Ovary (tissue), 3 donors: ENCODE measurements around the gene CTSW.

Experiments
- EP300 ChIP-seq: sonication (generic); formaldehyde crosslinking; IDR thresholded peaks from one replicate; pipeline ENCODE4 v1.6.1; 2017; ENCODE audit warnings: antibody characterized with exemption
- TF ChIP-seq, protein P1 (sequence below), 3 donors: fragments of 450-650 bp in 2 of 3; fragments of 200-600 bp in 1 of 3; IDR thresholded peaks; one replicate each; pipeline versions ENCODE4 v1.5.1 to v1.8.0; 2016 to 2022; ENCODE audit warnings: antibody characterized with exemption in 3 of 3, mild to moderate bottlenecking in 1 of 3
- donor health status: DM: no; HTN: no; CAD: no.

GRCh38 chr11:65870706-65871681, 8.6 kb upstream of the CTSW start:
- no peak for TF ChIP-seq EP300
- TF ChIP-seq, protein P1, sequence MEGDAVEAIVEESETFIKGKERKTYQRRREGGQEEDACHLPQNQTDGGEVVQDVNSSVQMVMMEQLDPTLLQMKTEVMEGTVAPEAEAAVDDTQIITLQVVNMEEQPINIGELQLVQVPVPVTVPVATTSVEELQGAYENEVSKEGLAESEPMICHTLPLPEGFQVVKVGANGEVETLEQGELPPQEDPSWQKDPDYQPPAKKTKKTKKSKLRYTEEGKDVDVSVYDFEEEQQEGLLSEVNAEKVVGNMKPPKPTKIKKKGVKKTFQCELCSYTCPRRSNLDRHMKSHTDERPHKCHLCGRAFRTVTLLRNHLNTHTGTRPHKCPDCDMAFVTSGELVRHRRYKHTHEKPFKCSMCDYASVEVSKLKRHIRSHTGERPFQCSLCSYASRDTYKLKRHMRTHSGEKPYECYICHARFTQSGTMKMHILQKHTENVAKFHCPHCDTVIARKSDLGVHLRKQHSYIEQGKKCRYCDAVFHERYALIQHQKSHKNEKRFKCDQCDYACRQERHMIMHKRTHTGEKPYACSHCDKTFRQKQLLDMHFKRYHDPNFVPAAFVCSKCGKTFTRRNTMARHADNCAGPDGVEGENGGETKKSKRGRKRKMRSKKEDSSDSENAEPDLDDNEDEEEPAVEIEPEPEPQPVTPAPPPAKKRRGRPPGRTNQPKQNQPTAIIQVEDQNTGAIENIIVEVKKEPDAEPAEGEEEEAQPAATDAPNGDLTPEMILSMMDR (IDR thresholded peaks at IDR 0.05), result no peak
